ENCODE data around the gene RABAC1.

RABAC1 gene

GRCh38 chr19:41920882-41921576 is 38.1 kb downstream of the RABAC1 start:
- H3K9me2 ChIP-seq (replicated peaks; ENCODE audit: control insufficient read depth, low read length): no peaks in the 10 kb centered on the region
- H3K4me3 ChIP-seq (ENCODE audit: low read length): no peak overlapping the region
- H3K27me3 ChIP-seq (ENCODE audit: control insufficient read depth, low read length): peaks cover 3% of the 10 kb centered on the region; the same call in 1 of the 2 replicates
- no peak overlapping the region; the same call in 1 of the 2 replicates for H3K27ac ChIP-seq (ENCODE audit: low read depth, low read length)
- H3K79me2 ChIP-seq (ENCODE audit: control insufficient read depth, low read length): peaks cover 10% of the 10 kb centered on the region; the same call in 1 of the 2 replicates
- H4K20me1 ChIP-seq (ENCODE audit: control insufficient read depth, insufficient read depth, low read depth, low read length): peaks cover 1% of the 10 kb centered on the region; the same call in 1 of the 2 replicates
- H3K36me3 ChIP-seq (ENCODE audit: control insufficient read depth, low read length): peaks cover 18% of the 10 kb centered on the region
- H3F3A ChIP-seq (ENCODE audit: control insufficient read depth, insufficient read depth): peaks cover 2% of the 10 kb centered on the region
- H3K4me1 ChIP-seq (ENCODE audit: control insufficient read depth, low read length): peaks cover 37% of the 10 kb centered on the region
- H3K4me2 ChIP-seq (ENCODE audit: low read length): peak overlapping the region; percentile 25
- no peaks in the 10 kb centered on the region for H3K9me3 ChIP-seq (ENCODE audit: control insufficient read depth, insufficient read depth, low read length)
- peak; percentile 23 for TF ChIP-seq CTCF (IDR thresholded peaks at IDR 0.05; ENCODE audit: low read depth, low read length, poor library complexity, severe bottlenecking)
- TF ChIP-seq EZH2phosphoT487 (IDR thresholded peaks at IDR 0.05; ENCODE audit: borderline replicate concordance, low read length): no peak

- Histone ChIP-seq H3K36me3 (ENCODE audit: control insufficient read depth, low read length) (peaks cover 10% of the 10 kb centered on the region), H3K4me2 (ENCODE audit: low read length) (no peak overlapping the region), H3K79me2 (ENCODE audit: control insufficient read depth, low read length) (peaks cover 10% of the 10 kb centered on the region; the same call in 1 of the 2 replicates), H4K20me1 (ENCODE audit: control insufficient read depth, insufficient read depth, low read depth, low read length) (peaks cover 3% of the 10 kb centered on the region; the same call in 1 of the 2 replicates), H3K27me3 (ENCODE audit: control insufficient read depth, low read length) (peaks cover 10% of the 10 kb centered on the region), H3K9me3 (ENCODE audit: control insufficient read depth, insufficient read depth, low read length) (no peaks in the 10 kb centered on the region), H3F3A (ENCODE audit: control insufficient read depth, insufficient read depth) (peaks cover 2% of the 10 kb centered on the region), H3K4me3 (ENCODE audit: low read length) (no peak overlapping the region), H3K4me1 (ENCODE audit: control insufficient read depth, low read length) (peaks cover 40% of the 10 kb centered on the region), H3K9me2 (replicated peaks; ENCODE audit: control insufficient read depth, low read length) (no peaks in the 10 kb centered on the region), H3K27ac (ENCODE audit: low read depth, low read length) (no peak overlapping the region)
- TF ChIP-seq CTCF (IDR thresholded peaks at IDR 0.05; ENCODE audit: low read depth, low read length, poor library complexity, severe bottlenecking): no peak
- TF ChIP-seq EZH2phosphoT487 (IDR thresholded peaks at IDR 0.05; ENCODE audit: borderline replicate concordance, low read length): no peak
These were observed 39.0 kb downstream of the RABAC1 start for GRCh38 chr19:41919948-41920712.

GRCh38 chr19:41918653-41919244 is 40.4 kb downstream of the RABAC1 start:
- H3K27me3 ChIP-seq (ENCODE audit: control insufficient read depth, low read length): peaks cover 18% of the 10 kb centered on the region
- H3K4me3 ChIP-seq (ENCODE audit: low read length): no peak overlapping the region
- no peak overlapping the region for H3K27ac ChIP-seq (ENCODE audit: low read depth, low read length)
- TF ChIP-seq CTCF (IDR thresholded peaks at IDR 0.05; ENCODE audit: low read depth, low read length, poor library complexity, severe bottlenecking): no peak
- no peak for TF ChIP-seq EZH2phosphoT487 (IDR thresholded peaks at IDR 0.05; ENCODE audit: borderline replicate concordance, low read length)
- H3K4me2 ChIP-seq (ENCODE audit: low read length): no peak overlapping the region
- peaks cover 3% of the 10 kb centered on the region; the same call in 1 of the 2 replicates for H4K20me1 ChIP-seq (ENCODE audit: control insufficient read depth, insufficient read depth, low read depth, low read length)
- peaks cover 33% of the 10 kb centered on the region for H3K4me1 ChIP-seq (ENCODE audit: control insufficient read depth, low read length)
- no peaks in the 10 kb centered on the region for H3K9me2 ChIP-seq (replicated peaks; ENCODE audit: control insufficient read depth, low read length)
- H3F3A ChIP-seq (ENCODE audit: control insufficient read depth, insufficient read depth): peaks cover 2% of the 10 kb centered on the region; the same call in 1 of the 2 replicates
- peaks cover 10% of the 10 kb centered on the region; the same call in 1 of the 2 replicates for H3K79me2 ChIP-seq (ENCODE audit: control insufficient read depth, low read length)
- no peaks in the 10 kb centered on the region; the same call in 1 of the 2 replicates for H3K36me3 ChIP-seq (ENCODE audit: control insufficient read depth, low read length)
- no peaks in the 10 kb centered on the region for H3K9me3 ChIP-seq (ENCODE audit: control insufficient read depth, insufficient read depth, low read length)

All from DOHH2 (cell line).